GM12872 (cell line): ENCODE results near the gene EXOC3L2.

Experiments used
- CTCF ChIP-seq: IDR thresholded peaks from 3 replicates; pipeline ENCODE4 v1.5.1; 2011; ENCODE audit warnings: low read depth, mild to moderate bottlenecking, low read length, moderate library complexity; ENCODE audit not compliant: insufficient read depth

EXOC3L2 gene

GRCh38 chr19:45267296-45267695 is 22.1 kb upstream of the EXOC3L2 start:
- TF ChIP-seq CTCF = no peak

- no peak for TF ChIP-seq CTCF
Observed at GRCh38 chr19:45265375-45265774, 20.2 kb upstream of the EXOC3L2 start.

GRCh38 chr19:45264781-45265317 is 19.6 kb upstream of the EXOC3L2 start:
- TF ChIP-seq CTCF = no peak

- no peak for TF ChIP-seq CTCF
Observed at GRCh38 chr19:45263013-45263412, 17.8 kb upstream of the EXOC3L2 start.

- TF ChIP-seq CTCF = no peak
Observed at GRCh38 chr19:45262570-45262969, 17.4 kb upstream of the EXOC3L2 start.

GRCh38 chr19:45258862-45259261 is 13.7 kb upstream of the EXOC3L2 start:
- no peak for TF ChIP-seq CTCF

GRCh38 chr19:45256836-45257235 is 11.6 kb upstream of the EXOC3L2 start:
- TF ChIP-seq CTCF = no peak
